ENCODE results near the gene NTSR1.

The NTSR1 gene

DNA sequence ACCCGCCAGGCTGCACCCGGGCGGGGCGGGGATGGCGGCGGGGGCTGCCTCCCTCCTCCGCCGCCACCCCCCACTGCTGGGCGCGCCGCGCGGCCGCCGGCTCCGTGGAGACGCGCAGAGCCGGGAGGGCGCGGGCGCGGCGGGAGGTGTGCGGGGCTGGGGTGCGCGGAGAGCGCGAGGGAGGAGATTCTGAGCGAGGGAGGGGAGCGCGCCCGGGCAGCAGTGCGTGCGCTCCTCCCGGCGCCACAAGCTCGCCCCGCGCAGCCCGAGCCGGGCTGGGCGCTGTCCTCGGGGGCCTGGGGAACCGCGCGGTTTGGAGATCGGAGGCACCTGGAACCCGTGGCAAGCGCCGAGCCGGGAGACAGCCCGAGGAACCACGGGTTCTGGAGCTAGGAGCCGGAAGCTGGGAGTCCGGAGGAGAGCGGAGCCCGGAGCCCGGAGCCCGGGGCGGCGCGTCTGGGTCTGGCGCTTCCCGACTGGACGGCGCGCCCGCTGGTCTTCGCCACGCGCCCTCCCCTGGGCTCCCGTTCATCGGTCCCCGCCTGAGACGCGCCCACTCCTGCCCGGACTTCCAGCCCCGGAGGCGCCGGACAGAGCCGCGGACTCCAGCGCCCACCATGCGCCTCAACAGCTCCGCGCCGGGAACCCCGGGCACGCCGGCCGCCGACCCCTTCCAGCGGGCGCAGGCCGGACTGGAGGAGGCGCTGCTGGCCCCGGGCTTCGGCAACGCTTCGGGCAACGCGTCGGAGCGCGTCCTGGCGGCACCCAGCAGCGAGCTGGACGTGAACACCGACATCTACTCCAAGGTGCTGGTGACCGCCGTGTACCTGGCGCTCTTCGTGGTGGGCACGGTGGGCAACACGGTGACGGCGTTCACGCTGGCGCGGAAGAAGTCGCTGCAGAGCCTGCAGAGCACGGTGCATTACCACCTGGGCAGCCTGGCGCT is at the start of gene NTSR1:
Gene NTSR1 (plus strand): TSS at position 246 of the 946 bp plus-strand sequence. CDS start 372 bp downstream, at position 618.
- DNase-seq (ENCODE audit: low spot score) = no peak

- DNase-seq (ENCODE audit: low spot score) = no peak
Measured at GRCh38 chr20:62659488-62660239, 49.0 kb upstream of the NTSR1 start.

GRCh38 chr20:62660240-62660615 is 48.4 kb upstream of the NTSR1 start:
- no peak for DNase-seq (ENCODE audit: low spot score)

GRCh38 chr20:62660768-62661167 is 47.9 kb upstream of the NTSR1 start:
- DNase-seq (ENCODE audit: low spot score) = no peak

GRCh38 chr20:62661647-62662046 is 47.0 kb upstream of the NTSR1 start:
- no peak for DNase-seq (ENCODE audit: low spot score)

GRCh38 chr20:62662422-62662821 is 46.2 kb upstream of the NTSR1 start:
- DNase-seq (ENCODE audit: low spot score) = peak; percentile 64

DNA sequence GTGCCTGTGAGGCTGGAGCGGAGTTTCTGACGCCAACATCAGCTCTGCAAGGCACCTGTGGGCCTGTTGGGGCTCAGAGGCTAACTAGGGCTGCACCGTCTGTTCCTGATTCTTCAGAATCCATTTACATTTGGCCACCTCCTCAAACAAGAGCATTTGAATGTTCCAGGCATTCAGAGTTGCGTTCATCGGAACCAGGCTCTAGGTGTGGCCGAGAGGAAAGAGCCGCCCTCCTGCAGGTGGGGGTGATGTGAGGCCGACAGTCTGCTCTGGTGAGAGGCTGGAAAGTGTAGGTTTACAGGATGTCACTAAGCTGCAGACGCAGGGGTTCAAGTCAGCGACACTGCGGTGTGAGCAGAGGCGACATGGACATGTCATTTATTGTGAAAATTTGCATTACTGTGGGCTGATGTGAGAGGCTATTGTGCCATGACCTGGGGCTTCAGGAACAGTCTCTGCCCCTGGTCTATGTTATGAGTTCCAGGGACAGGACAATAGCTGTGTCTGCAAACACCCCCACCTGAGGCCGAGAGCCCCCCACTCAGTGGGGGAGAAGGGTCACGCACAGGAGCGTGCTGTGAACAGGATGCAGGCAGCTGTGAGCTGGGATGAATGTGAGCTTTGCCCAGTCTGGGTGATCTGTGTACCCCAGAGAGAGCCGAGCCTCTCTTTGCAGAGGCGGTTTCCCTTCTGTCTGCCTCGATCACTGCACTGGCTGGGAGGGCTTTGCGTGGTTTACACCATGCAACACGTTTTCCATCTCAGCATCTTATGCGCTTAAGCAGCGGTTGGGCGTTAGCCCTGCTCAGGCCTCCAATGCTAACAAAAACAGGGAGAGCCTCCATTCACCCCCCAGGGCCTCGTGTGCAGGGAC is 45.3 kb upstream of the NTSR1 start:
- no peak for DNase-seq (ENCODE audit: low spot score)

DNA sequence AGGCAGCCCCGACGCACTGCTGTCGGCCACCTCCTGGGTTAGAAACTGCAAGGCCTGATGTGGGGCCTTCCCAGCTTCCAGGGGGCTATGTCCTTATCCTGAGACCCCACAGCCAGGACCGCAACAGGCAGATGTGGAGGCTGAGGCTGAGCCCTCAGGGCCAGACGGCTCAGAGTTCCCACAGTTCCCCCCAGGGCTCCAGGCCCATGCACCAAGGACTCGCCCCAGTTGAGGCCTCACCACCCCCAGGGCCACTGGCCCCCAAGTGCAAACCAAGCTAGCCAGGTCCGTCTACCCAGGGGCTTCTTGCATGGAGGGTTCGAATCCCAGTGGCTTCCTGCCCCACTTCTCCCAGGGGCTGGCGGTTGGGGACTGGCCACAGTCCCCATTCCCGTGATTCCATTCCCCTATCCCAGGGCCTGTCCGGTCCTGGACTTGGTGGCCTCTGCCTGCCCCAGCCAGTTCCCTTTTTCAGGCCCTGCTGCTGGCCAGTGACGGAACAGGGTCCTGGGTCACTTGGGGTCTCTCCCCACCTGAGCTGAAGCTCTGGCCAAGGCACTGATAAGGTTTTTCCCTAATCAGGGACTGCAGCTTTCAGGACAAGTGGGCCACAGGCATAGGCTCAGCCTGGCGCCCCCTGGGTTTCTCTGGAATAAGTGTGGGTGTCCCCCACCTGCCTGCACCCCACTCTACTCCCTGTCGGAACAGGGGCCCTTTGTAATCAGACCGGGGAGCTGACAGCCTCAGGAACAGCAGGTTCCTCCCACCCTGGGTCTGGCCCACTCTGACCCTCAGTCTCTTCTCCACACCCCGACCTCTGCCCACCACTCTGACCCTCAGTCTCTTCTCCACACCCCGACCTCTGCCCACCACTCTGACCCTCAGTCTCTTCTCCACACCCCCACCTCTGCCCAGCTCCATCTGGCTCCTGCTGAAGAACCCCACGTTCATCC is 44.3 kb upstream of the NTSR1 start:
- no peak for DNase-seq (ENCODE audit: low spot score)

GRCh38 chr20:62665153-62665754 is 43.4 kb upstream of the NTSR1 start:
- DNase-seq (ENCODE audit: low spot score) = no peak

GRCh38 chr20:62665826-62666735 is 42.6 kb upstream of the NTSR1 start:
- DNase-seq (ENCODE audit: low spot score) = no peak

DNA sequence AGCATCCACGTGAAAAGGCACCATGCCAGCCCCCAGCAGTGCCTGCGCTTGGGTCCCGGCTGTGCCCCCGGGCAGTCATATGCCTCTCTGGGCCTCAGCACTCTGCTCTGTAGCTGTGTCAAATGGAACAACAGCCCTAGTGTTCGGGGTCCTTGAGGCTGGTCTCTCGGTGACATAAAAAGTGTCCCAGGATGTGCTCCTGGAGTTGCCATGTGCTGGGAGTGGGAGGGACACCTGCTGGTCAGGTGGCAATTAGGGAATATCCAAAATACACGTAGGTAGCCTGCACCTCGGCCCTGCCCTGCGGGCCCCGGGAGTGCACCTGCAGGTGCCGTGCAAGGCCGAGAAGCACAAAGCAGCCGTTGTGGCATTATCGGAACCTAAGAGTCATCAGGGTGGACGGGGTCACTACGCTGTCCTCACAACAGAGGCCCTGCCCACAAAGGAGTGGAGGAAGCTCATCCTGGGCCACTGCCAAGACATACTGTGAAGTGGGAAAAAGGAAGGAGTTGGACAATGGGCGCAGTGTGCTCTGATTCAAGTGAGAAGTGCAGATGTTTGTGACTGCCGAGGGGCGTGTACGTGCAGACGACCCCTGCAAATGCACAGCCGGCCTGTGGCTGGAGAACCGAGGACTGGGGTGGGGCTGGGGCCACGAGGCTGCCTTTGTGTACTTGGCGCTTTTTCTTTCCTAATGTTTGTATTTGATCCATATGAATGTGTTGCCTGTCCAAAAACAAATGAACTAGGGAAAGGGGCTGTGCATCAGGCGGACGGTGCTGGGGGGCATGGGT is 41.7 kb upstream of the NTSR1 start:
- DNase-seq (ENCODE audit: low spot score) = no peak

GRCh38 chr20:62667530-62668440 is 40.9 kb upstream of the NTSR1 start:
- no peak for DNase-seq (ENCODE audit: low spot score)

- peak; percentile 97 for DNase-seq (ENCODE audit: low spot score)
Measured at GRCh38 chr20:62668441-62669027, 40.1 kb upstream of the NTSR1 start.

DNA sequence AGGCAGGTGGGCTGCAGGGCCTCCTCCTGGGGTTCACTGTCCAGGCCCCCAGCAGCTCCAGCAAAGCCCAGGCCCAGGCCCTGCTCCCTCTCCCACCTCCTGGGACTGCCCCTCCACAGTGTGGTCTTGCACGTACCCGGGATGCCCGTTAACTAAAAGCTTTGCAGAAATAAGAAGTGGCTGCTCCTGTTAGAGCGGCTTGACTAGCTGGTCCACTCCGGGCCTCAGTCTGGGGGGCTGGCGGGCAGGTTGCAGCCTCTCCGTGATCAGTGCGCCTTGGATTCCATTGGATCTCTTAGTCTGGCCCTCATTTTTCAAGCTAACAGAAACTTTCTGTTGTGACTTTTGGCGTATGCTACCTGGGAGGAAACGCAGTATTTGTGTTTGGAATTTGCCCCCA is 39.4 kb upstream of the NTSR1 start:
- no peak for DNase-seq (ENCODE audit: low spot score)

- DNase-seq (ENCODE audit: low spot score) = no peak
Measured at GRCh38 chr20:62670156-62670555, 38.5 kb upstream of the NTSR1 start.

DNA sequence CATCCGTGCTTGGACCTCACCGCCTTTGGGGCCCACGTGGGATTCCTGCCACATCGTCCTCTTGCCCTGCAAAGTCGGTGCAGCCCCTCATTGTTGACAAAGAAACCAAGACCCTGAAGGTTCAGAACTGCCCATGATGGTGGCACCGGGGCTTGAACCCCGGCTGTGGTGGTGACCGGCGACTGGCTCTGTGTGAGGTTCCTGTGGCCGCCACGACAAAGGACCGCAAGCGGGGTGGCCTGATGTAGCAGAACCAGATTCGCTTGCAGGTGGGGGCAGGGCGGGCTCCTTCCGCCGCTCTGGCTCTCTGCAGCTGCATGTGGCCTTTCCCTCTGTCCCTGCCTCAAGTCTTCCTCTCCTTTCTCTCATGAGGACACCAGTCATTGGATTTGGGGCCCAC is 37.6 kb upstream of the NTSR1 start:
- no peak for DNase-seq (ENCODE audit: low spot score)

DNA sequence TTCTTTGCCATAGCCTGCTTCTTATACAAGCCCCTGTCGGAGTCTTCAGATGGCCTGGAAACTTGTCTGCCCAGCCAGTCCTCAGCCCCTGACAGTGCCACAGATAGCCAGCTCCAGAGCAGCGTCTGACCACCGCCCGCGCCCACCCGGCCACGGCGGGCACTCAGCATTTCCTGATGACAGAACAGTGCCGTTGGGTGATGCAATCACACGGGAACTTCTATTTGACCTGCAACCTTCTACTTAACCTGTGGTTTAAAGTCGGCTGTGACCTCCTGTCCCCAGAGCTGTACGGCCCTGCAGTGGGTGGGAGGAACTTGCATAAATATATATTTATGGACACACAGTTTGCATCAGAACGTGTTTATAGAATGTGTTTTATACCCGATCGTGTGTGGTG is 36.9 kb upstream of the NTSR1 start:
- no peak for DNase-seq (ENCODE audit: low spot score)

All from hepatic stellate cell (primary cell).